Measurements from ENCODE around the gene P2RY12.

Gene P2RY12

GRCh38 chr3:151307131-151307530, 77.4 kb downstream of the P2RY12 start:
- no peak for DNase-seq (ENCODE audit: low spot score)

- DNase-seq (ENCODE audit: low spot score), result no peak
These were observed 78.3 kb downstream of the P2RY12 start for GRCh38 chr3:151306168-151306810.

GRCh38 chr3:151305775-151306151, 78.8 kb downstream of the P2RY12 start:
- no peak for DNase-seq (ENCODE audit: low spot score)

- DNase-seq (ENCODE audit: low spot score), result peak; percentile 40
These were observed 79.3 kb downstream of the P2RY12 start for GRCh38 chr3:151305060-151305774.

- no peak for DNase-seq (ENCODE audit: low spot score)
These were observed 80.8 kb downstream of the P2RY12 start for GRCh38 chr3:151303751-151304150.

- DNase-seq (ENCODE audit: low spot score), result no peak
These were observed 82.8 kb downstream of the P2RY12 start for GRCh38 chr3:151301787-151302186.

- DNase-seq (ENCODE audit: low spot score), result no peak
These were observed 84.0 kb downstream of the P2RY12 start for GRCh38 chr3:151300539-151300938.

- DNase-seq (ENCODE audit: low spot score), result no peak
These were observed 85.5 kb downstream of the P2RY12 start for GRCh38 chr3:151299006-151299405.

- DNase-seq (ENCODE audit: low spot score), result no peak
These were observed 87.1 kb downstream of the P2RY12 start for GRCh38 chr3:151297429-151297828.

- no peak for DNase-seq (ENCODE audit: low spot score)
These were observed 88.3 kb downstream of the P2RY12 start for GRCh38 chr3:151296226-151296625.

GRCh38 chr3:151293127-151293526, 91.4 kb downstream of the P2RY12 start:
- no peak for DNase-seq (ENCODE audit: low spot score)

GRCh38 chr3:151290673-151291072, 93.9 kb downstream of the P2RY12 start:
- DNase-seq (ENCODE audit: low spot score), result no peak

- DNase-seq (ENCODE audit: low spot score), result no peak
These were observed 95.1 kb downstream of the P2RY12 start for GRCh38 chr3:151289445-151289844.

Data from putamen (tissue), 1 donor.